ENCODE data around the gene BCS1L. TPM values are rescaled to one million over a fixed set of nuclear protein-coding genes. Genes with fewer than 3 reads are reported as not detected.

BCS1L gene
- total RNA-seq, 1 experiment from 2014 or later: 48.5 TPM

DNA sequence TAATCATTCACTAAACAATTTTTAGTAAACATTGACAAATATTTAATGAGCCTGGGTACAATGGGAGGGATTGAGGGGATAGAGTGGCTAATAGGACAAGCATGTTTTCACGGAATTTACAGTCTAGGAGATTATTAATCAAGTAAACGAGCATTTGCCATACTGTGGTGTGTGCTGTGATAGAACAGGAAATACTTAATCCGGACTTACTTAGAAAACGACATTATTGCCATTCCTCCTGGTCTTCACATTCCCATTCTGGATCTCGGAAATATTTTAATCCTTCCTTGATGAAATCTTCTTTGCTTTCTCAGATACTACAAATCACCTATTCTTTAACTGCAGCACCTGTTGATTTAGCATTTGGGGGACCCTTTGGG is 52.1 kb downstream of the BCS1L start:
- POLR2A ChIA-PET (ENCODE audit: unreplicated experiment): no interaction called here
- intact Hi-C loops (cut with micrococcal nuclease): loop anchor here (1.0 to 5.0 kb wide), 4 partner anchors 19 to 136 kb away; partner anchors contain the start of genes BCS1L, CYP27A1 and ZNF142

More for the DNA sequence above, 52.1 kb downstream of the BCS1L start:
- peaks cover 53% of the 10 kb centered on the region for H3K79me2 ChIP-seq (ENCODE audit: low read length)
- H3K27ac ChIP-seq (ENCODE audit: low read length): peak overlapping the region; percentile 59
- no peaks in the 10 kb centered on the region for H3K9me3 ChIP-seq (ENCODE audit: low read length)
- H3K4me1 ChIP-seq (ENCODE audit: insufficient read depth, low read length): peaks cover 27% of the 10 kb centered on the region
- H3K27me3 ChIP-seq (ENCODE audit: low read length): no peaks in the 10 kb centered on the region
- H3K4me3 ChIP-seq (ENCODE audit: low read length): peak overlapping the region; percentile 84
- H3K9me2 ChIP-seq (replicated peaks; ENCODE audit: low read length): no peaks in the 10 kb centered on the region
- TF ChIP-seq EZH2 (IDR thresholded peaks at IDR 0.05; ENCODE audit: low read length, unreplicated experiment): no peak
- no peak for TF ChIP-seq EZH2phosphoT487 (IDR thresholded peaks at IDR 0.05; ENCODE audit: borderline replicate concordance, low read length)
- TF ChIP-seq, protein P1, sequence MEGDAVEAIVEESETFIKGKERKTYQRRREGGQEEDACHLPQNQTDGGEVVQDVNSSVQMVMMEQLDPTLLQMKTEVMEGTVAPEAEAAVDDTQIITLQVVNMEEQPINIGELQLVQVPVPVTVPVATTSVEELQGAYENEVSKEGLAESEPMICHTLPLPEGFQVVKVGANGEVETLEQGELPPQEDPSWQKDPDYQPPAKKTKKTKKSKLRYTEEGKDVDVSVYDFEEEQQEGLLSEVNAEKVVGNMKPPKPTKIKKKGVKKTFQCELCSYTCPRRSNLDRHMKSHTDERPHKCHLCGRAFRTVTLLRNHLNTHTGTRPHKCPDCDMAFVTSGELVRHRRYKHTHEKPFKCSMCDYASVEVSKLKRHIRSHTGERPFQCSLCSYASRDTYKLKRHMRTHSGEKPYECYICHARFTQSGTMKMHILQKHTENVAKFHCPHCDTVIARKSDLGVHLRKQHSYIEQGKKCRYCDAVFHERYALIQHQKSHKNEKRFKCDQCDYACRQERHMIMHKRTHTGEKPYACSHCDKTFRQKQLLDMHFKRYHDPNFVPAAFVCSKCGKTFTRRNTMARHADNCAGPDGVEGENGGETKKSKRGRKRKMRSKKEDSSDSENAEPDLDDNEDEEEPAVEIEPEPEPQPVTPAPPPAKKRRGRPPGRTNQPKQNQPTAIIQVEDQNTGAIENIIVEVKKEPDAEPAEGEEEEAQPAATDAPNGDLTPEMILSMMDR (conservative IDR thresholded peaks at IDR 0.05; ENCODE audit: low read depth, low read length): no peak
- H3K36me3 ChIP-seq (ENCODE audit: low read depth, low read length): 0 out of 2 replicates have a peak, but pooled peaks cover 2% of the 10 kb centered on the region
- H3K9ac ChIP-seq (ENCODE audit: low read length): peak overlapping the region; percentile 90
- TSS peak; percentile 79 for BruUV-seq (replicated peaks)
- ATAC-seq (peak; percentile 19), DNase-seq (no peak)
- CTCF ChIA-PET: interaction anchor here (1.6 kb wide), 1 partner anchor 52 kb away, joined by 5 read pairs; the partner anchor contains the start of genes BCS1L and ZNF142
- peaks cover 5% of the 10 kb centered on the region; the same call in 1 of the 2 replicates for H4K20me1 ChIP-seq (ENCODE audit: low read length)
- no peaks in the 10 kb centered on the region for H3F3A ChIP-seq (ENCODE audit: low read length, unreplicated experiment)
- peak overlapping the region; percentile 93 for H3K4me2 ChIP-seq (ENCODE audit: low read length)
- H2AFZ ChIP-seq (ENCODE audit: low read length): peak overlapping the region; percentile 86

Other genes with a start within 250 kb of the BCS1L start
- 0.26 and 0.92 TPM in 2 replicates for gene VIL1, start 240.6 kb upstream of the BCS1L start, total RNA-seq (2014; rRNA removed)
- gene USP37, start 91.3 kb upstream of the BCS1L start, total RNA-seq (2014; rRNA removed): 10.7 and 11.6 TPM in 2 replicates
- gene CNOT9, start 90.8 kb upstream of the BCS1L start, total RNA-seq (2014; rRNA removed): 78.0 and 86.8 TPM in 2 replicates
- 5.6 and 11.7 TPM in 2 replicates for gene PLCD4, start 51.8 kb upstream of the BCS1L start, total RNA-seq (2014; rRNA removed)
- 35.5 and 36.3 TPM in 2 replicates for gene ZNF142, start 60 bp upstream of the BCS1L start, total RNA-seq (2014; rRNA removed)
- gene RNF25, start 12.3 kb downstream of the BCS1L start, total RNA-seq (2014; rRNA removed): 35.1 and 42.4 TPM in 2 replicates
- gene STK36, start 12.4 kb downstream of the BCS1L start, total RNA-seq (2014; rRNA removed): 32.9 and 48.2 TPM in 2 replicates
- 21.0 and 32.9 TPM in 2 replicates for gene TTLL4, start 51.2 kb downstream of the BCS1L start, total RNA-seq (2014; rRNA removed)
- 5.8 and 6.0 TPM in 2 replicates for gene CYP27A1, start 122.5 kb downstream of the BCS1L start, total RNA-seq (2014; rRNA removed)
- not detected in 2 replicates for gene PRKAG3, start 172.1 kb downstream of the BCS1L start, total RNA-seq (2014; rRNA removed)
- not detected in 2 replicates for gene WNT6, start 200.1 kb downstream of the BCS1L start, total RNA-seq (2014; rRNA removed)
- 0.40 and 3.3 TPM in 2 replicates for gene WNT10A, start 221.2 kb downstream of the BCS1L start, total RNA-seq (2014; rRNA removed)

All from PC-3 (cell line).